Left lung (tissue), 10 donors: Measurements from ENCODE around the gene AKT3. TPM values are rescaled to one million over a fixed set of nuclear protein-coding genes. Genes with fewer than 3 reads are reported as not detected.

Experiments used
- ATAC-seq: fragments of 200-7000 bp; cut with Tn5 transposase; one replicate; pipeline ENCODE4 v1.9.1; 2020; ENCODE audit warnings: moderate library complexity
- DNase-seq, 4 donors: peaks; one replicate each; pipeline ENCODE4 v3.0.0-alpha.2; 2013 to 2020
- H3K27ac ChIP-seq, 2 donors: fragments of 200-600 bp; sonication (generic) in 1 of 2; one replicate each; pipeline versions ENCODE4 v1.5.0 to v1.8.0; 2020 to 2021
- H3K27me3 ChIP-seq, 2 donors: fragments of 200-600 bp; sonication (generic) in 1 of 2; one replicate each; pipeline versions ENCODE4 v1.5.0 to v1.8.0; 2020 to 2021
- H3K36me3 ChIP-seq, 2 donors: fragments of 200-600 bp; sonication (generic) in 1 of 2; one replicate each; pipeline versions ENCODE4 v1.5.0 to v1.8.0; 2020 to 2021
- H3K4me1 ChIP-seq, 2 donors: fragments of 200-600 bp; one replicate each; pipeline ENCODE4 v1.8.0; 2021
- H3K4me3 ChIP-seq, 2 donors: fragments of 200-600 bp; sonication (generic) in 1 of 2; one replicate each; pipeline versions ENCODE4 v1.5.0 to v1.8.0; 2020 to 2021; ENCODE audit warnings: mild to moderate bottlenecking in 1 of 2
- H3K9me3 ChIP-seq, 2 donors: fragments of 200-600 bp; sonication (generic) in 1 of 2; one replicate each; pipeline versions ENCODE4 v1.5.0 to v1.8.0; 2020 to 2021
- CTCF ChIP-seq, 2 donors: fragments of 200-600 bp; sonication (generic) in 1 of 2; IDR thresholded peaks; one replicate each; pipeline versions ENCODE4 v1.5.0 to v1.8.0; 2021; ENCODE audit warnings: antibody characterized with exemption in 2 of 2
- intact Hi-C, 2 donors: fragments of 100-400 bp; cut with DNase I; formaldehyde crosslinking; loops; one replicate each; pipeline versions ENCODE4 v1.11.2 to v1.14.2; 2022
- polyA plus RNA-seq, 6 donors: library from polyadenylated mRNA; unstranded; fragments of 120-200 nt; gene quantifications; one replicate each; pipeline ENCODE4 v1.2.1, GENCODE V29; 2013; ENCODE audit not compliant: insufficient read length in 6 of 6
- total RNA-seq, 2 donors: library from RNA; stranded (reverse); fragmentation: NEBNext Ultra II Directional; extraction: Animal tissue kit (Norgen Biotek cat#: 25700); gene quantifications; one replicate each; pipeline ENCODE4 v1.2.1, GENCODE V29; 2021
- donor health status: DM: no; HTN: yes; CAD: no.
- donor health status: DM: no; HTN: no; CAD: no.

AKT3 gene
- total and polyA plus RNA-seq, 8 donors: 24.1 to 44.9 (median 29.4) TPM

GRCh38 chr1:243746751-243747150 is 103.3 kb downstream of the AKT3 start:
- DNase-seq (no peak), ATAC-seq (no peak)
- Histone ChIP-seq H3K4me3 (no peak overlapping the region), H3K36me3 (no peaks in the 10 kb centered on the region), H3K4me1 (peaks cover 0 to 8% of the 10 kb centered on the region in 2 donors), H3K9me3 (no peaks in the 10 kb centered on the region), H3K27me3 (no peaks in the 10 kb centered on the region), H3K27ac (no peak overlapping the region)
- intact Hi-C loops: loop anchor here in 1 of 2 donors (10.0 kb wide), 1 partner anchor 402 kb away; no protein-coding TSS in a partner anchor
- no peak for TF ChIP-seq CTCF (IDR thresholded peaks at IDR 0.05)

- H3K36me3 ChIP-seq: no peaks in the 10 kb centered on the region
- no peak overlapping the region for H3K4me3 ChIP-seq
- H3K4me1 ChIP-seq: peaks cover 0 to 8% of the 10 kb centered on the region in 2 donors
- no peaks in the 10 kb centered on the region for H3K9me3 ChIP-seq
- TF ChIP-seq CTCF (IDR thresholded peaks at IDR 0.05): no peak
- no peaks in the 10 kb centered on the region for H3K27me3 ChIP-seq
- intact Hi-C loops: loop anchor here in 1 of 2 donors (10.0 kb wide), 1 partner anchor 401 kb away; no protein-coding TSS in a partner anchor
- DNase-seq (no peak), ATAC-seq (no peak)
- H3K27ac ChIP-seq: no peak overlapping the region
Observed at GRCh38 chr1:243745356-243745755, 104.7 kb downstream of the AKT3 start.

- peaks cover 0 to 8% of the 10 kb centered on the region in 2 donors for H3K4me1 ChIP-seq
- no peaks in the 10 kb centered on the region for H3K9me3 ChIP-seq
- H3K27me3 ChIP-seq: no peaks in the 10 kb centered on the region
- H3K36me3 ChIP-seq: no peaks in the 10 kb centered on the region
- ATAC-seq (no peak), DNase-seq (no peak)
- H3K4me3 ChIP-seq: no peak overlapping the region
- H3K27ac ChIP-seq: no peak overlapping the region
- intact Hi-C loops: loop anchor here in 1 of 2 donors (10.0 kb wide), 1 partner anchor 398 kb away; no protein-coding TSS in a partner anchor
- TF ChIP-seq CTCF (IDR thresholded peaks at IDR 0.05): no peak
Observed at GRCh38 chr1:243742819-243743218, 107.2 kb downstream of the AKT3 start.

- Histone ChIP-seq H3K27me3 (no peaks in the 10 kb centered on the region), H3K4me3 (no peak overlapping the region), H3K4me1 (peaks cover 0 to 5% of the 10 kb centered on the region in 2 donors), H3K36me3 (no peaks in the 10 kb centered on the region), H3K27ac (no peak overlapping the region), H3K9me3 (no peaks in the 10 kb centered on the region)
- DNase-seq (no peak), ATAC-seq (no peak)
- no peak for TF ChIP-seq CTCF (IDR thresholded peaks at IDR 0.05)
- intact Hi-C loops: loop anchor here in 1 of 2 donors (10.0 kb wide), 1 partner anchor 396 kb away; no protein-coding TSS in a partner anchor
Observed at GRCh38 chr1:243740255-243740999, 109.6 kb downstream of the AKT3 start.

GRCh38 chr1:243739335-243740003 is 110.6 kb downstream of the AKT3 start:
- ATAC-seq: no peak
- Histone ChIP-seq H3K9me3 (no peaks in the 10 kb centered on the region), H3K27me3 (no peaks in the 10 kb centered on the region), H3K27ac (no peak overlapping the region), H3K36me3 (no peaks in the 10 kb centered on the region), H3K4me1 (peaks cover 0 to 6% of the 10 kb centered on the region in 2 donors), H3K4me3 (no peak overlapping the region)
- no peak for DNase-seq
- intact Hi-C loops: loop anchor here in 1 of 2 donors (10.0 kb wide), 1 partner anchor 395 kb away; no protein-coding TSS in a partner anchor
- TF ChIP-seq CTCF (IDR thresholded peaks at IDR 0.05): no peak
